Thoracic aorta (tissue), 2 donors: Measurements from ENCODE around the gene POMT2. TPM values are rescaled to one million over a fixed set of nuclear protein-coding genes. Genes with fewer than 3 reads are reported as not detected.

Experiments
- ATAC-seq: fragments of 150-250 bp; one replicate; pipeline ENCODE4 v1.8.0; 2017; ENCODE audit warnings: low read depth; ENCODE audit not compliant: insufficient number of reproducible peaks, low FRiP score
- DNase-seq: peaks from one replicate; pipeline ENCODE4 v3.0.0-alpha.2; 2020; ENCODE audit warnings: low spot score
- H3K27ac ChIP-seq, 2 donors: fragments of 200-600 bp; sonication (generic); 1 replicate in 1 of 2; 2 replicates in 1 of 2; pipeline ENCODE4 v1.5.1; 2016; ENCODE audit warnings: mild to moderate bottlenecking in 2 of 2, moderate library complexity in 2 of 2
- H3K27me3 ChIP-seq: fragments of 200-600 bp; sonication (generic); replicated peaks from 2 replicates; pipeline ENCODE4 v1.6.0; 2016; ENCODE audit warnings: mild to moderate bottlenecking; ENCODE audit not compliant: insufficient read depth
- H3K36me3 ChIP-seq: fragments of 200-600 bp; sonication (generic); one replicate; pipeline ENCODE4 v1.5.1; 2016
- H3K4me1 ChIP-seq, 2 donors: fragments of 200-600 bp; sonication (generic); 1 replicate in 1 of 2; 2 replicates in 1 of 2; pipeline versions ENCODE4 v1.5.1 to v1.6.0; 2016; ENCODE audit warnings: low read depth in 2 of 2, mild to moderate bottlenecking in 1 of 2; ENCODE audit not compliant: control insufficient read depth in 1 of 2
- H3K4me3 ChIP-seq: fragments of 200-600 bp; sonication (generic); 2 replicates; pipeline ENCODE4 v1.5.1; 2016; ENCODE audit warnings: mild to moderate bottlenecking
- H3K9me3 ChIP-seq: fragments of 200-600 bp; sonication (generic); 2 replicates; pipeline ENCODE4 v1.5.1; 2016
- CTCF ChIP-seq: fragments of 200-600 bp; sonication (generic); IDR thresholded peaks from one replicate; pipeline ENCODE4 v1.5.1; 2019; ENCODE audit warnings: antibody characterized with exemption
- total RNA-seq, 2 donors: library from RNA; depleted of rRNA; stranded (reverse); fragments of >200 nt; gene quantifications; one replicate each; pipeline versions ENCODE4 v1.1.0 to v1.2.3, GENCODE V29; 2016

The POMT2 gene
- total RNA-seq, 2 donors from 2014 or later = 15.8 to 25.0 TPM

DNA sequence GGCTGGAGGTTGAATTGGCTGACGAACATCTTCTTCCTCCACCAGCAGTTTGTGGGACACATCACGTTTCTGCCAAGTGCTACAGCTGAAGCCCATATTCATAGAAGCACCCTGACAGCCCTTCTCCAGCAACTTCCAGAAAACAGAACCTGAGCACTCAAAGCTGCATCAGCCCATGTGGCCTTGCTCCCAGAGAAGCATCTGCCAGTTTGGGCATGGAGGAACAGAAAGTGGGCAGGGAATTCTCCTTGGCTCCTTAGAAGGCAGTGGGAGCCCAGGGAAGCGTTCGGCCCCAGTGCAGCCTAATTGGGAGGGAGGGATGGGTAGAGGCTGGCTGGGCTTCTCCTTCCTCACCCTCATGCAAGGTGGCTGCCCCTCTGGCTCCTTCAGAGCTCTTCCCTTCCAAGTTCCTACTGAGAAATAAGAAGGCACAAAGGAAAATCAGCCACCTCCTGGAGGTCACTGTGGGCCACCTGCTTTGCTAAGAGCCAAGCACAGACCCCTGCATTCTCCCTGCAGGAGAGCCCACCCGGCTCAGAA, 45.6 kb downstream of the POMT2 start:
- TF ChIP-seq CTCF = no peak
- Histone ChIP-seq H3K27ac (no peak overlapping the region), H3K27me3 (no peaks in the 10 kb centered on the region), H3K4me1 (no peaks in the 10 kb centered on the region), H3K4me3 (no peak overlapping the region), H3K36me3 (peaks cover 25% of the 10 kb centered on the region), H3K9me3 (no peaks in the 10 kb centered on the region)
- ATAC-seq (no peak), DNase-seq (no peak)

- Histone ChIP-seq H3K4me1 (no peaks in the 10 kb centered on the region), H3K4me3 (no peak overlapping the region), H3K9me3 (no peaks in the 10 kb centered on the region), H3K27me3 (no peaks in the 10 kb centered on the region), H3K36me3 (peaks cover 21% of the 10 kb centered on the region), H3K27ac (no peak overlapping the region)
- ATAC-seq = no peak
- DNase-seq = no peak
- no peak for TF ChIP-seq CTCF
Observed at GRCh38 chr14:77273796-77274195, 46.9 kb downstream of the POMT2 start.

DNA sequence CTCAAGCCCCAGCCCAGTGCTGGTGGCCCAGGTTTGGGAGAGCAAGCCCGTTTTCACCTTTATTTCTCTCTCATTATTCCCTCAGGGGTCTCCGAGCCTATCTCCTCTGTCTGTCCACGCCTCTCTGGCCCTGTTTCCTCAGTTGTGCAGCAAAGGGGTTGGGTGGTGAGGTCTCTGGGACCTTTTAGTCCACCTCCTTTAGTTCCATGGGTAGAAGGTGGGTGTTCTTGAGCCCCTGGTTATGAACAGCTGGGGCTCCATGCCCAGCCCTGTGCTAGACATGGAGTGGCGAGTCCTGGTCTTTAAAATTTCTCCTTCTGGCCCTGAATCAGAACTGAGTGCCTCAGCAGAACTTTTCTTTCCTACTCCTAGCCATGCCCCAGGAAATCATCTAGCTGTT, 48.4 kb downstream of the POMT2 start:
- DNase-seq (no peak), ATAC-seq (no peak)
- Histone ChIP-seq H3K4me3 (no peak overlapping the region), H3K36me3 (peaks cover 8% of the 10 kb centered on the region), H3K27me3 (no peaks in the 10 kb centered on the region), H3K4me1 (no peaks in the 10 kb centered on the region), H3K9me3 (peaks cover 4% of the 10 kb centered on the region), H3K27ac (no peak overlapping the region)
- TF ChIP-seq CTCF = no peak

DNA sequence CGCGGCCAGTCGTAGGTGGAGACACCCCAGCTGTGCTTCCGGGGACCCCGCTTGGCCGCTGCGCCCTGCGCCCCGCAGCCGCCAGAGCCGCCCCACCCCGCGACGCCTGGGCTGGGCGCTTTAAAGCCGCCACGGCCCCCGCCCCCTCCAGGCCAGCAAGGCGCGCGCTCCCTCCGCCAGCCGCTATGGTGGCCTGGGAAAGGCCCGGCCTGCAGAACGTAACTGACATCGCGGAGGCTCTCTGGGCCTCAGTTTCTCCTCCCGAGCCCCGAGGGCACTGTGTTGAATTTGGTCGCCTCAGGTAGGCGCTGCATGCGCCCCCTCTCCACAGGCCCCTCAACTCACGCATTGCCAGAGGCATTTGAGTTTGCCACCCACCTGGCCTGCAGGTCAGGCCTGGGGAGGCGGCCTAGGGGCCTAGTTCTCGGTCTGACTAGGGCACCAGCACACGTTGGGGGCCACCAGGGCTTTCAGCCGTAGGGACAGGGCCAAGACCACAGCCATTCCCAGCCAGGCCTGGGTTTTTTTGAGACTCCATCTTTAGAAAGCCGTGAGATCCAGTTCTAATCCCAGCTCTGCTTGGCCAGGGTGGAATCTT, 49.5 kb downstream of the POMT2 start, which contains the start of gene NGB:
Gene NGB, minus strand, starts transcription at position 94 of the 598 bp plus-strand sequence. CDS start 269 bp downstream, outside the sequence.
- peaks cover 4% of the 10 kb centered on the region for H3K9me3 ChIP-seq
- no peaks in the 10 kb centered on the region for H3K4me1 ChIP-seq
- H3K4me3 ChIP-seq = no peak within 1 kb of the TSS
- ATAC-seq (no peak), DNase-seq (no peak)
- peaks cover 1% of the 10 kb centered on the region for H3K36me3 ChIP-seq
- no peaks in the 10 kb centered on the region for H3K27me3 ChIP-seq
- H3K27ac ChIP-seq = no peak within 1 kb of the TSS
- TF ChIP-seq CTCF = no peak

DNA sequence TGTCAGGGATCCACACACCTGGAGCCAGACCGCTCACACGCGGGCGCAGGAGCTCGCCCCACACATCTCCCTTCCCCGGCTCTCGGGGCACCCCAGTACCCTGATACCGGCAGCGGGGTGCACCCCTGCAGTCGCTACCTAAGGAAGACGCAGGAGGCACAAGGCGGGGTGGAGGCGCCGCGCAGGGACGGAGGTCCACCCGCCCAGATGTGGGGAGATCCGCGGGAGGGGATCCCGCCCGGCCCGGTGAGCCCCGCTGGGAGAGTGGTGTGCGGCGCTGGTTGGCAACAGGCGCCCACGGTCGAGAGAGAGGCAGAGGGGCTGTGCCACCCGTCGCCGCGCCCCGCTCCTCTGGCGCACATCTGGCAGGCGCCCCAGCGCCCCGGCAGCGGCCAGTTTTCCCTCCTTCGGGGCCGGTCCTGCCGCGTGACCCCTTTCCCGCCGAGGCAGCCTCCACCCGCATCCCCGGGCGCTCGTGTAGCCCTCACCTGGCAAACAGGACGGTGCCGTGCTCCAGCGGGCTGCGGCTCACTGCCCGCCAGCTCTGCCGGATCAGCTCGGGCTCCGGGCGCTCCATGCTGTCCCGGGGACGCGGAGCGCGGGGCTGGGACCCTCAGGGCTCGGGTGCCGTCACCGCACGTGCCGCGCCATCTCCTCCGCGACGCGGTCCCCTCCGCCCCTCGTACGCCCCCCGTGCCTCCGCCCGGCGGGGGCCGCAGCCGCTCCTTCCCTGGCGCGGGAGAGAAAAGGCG, 50.1 kb downstream of the POMT2 start:
- H3K36me3 ChIP-seq = no peaks in the 10 kb centered on the region
- no peak for TF ChIP-seq CTCF
- H3K27me3 ChIP-seq = no peaks in the 10 kb centered on the region
- H3K4me1 ChIP-seq = no peaks in the 10 kb centered on the region
- peaks cover 4% of the 10 kb centered on the region for H3K9me3 ChIP-seq
- H3K27ac ChIP-seq = no peak overlapping the region
- H3K4me3 ChIP-seq = no peak overlapping the region
- ATAC-seq (no peak), DNase-seq (no peak)
